ENCODE results near the gene AHSP.
"Not testable (repeated sequence)": the region's sequence is repeated elsewhere in the genome, so short reads cannot be mapped to it uniquely, and the experiment has no call there.

The AHSP gene

DNA sequence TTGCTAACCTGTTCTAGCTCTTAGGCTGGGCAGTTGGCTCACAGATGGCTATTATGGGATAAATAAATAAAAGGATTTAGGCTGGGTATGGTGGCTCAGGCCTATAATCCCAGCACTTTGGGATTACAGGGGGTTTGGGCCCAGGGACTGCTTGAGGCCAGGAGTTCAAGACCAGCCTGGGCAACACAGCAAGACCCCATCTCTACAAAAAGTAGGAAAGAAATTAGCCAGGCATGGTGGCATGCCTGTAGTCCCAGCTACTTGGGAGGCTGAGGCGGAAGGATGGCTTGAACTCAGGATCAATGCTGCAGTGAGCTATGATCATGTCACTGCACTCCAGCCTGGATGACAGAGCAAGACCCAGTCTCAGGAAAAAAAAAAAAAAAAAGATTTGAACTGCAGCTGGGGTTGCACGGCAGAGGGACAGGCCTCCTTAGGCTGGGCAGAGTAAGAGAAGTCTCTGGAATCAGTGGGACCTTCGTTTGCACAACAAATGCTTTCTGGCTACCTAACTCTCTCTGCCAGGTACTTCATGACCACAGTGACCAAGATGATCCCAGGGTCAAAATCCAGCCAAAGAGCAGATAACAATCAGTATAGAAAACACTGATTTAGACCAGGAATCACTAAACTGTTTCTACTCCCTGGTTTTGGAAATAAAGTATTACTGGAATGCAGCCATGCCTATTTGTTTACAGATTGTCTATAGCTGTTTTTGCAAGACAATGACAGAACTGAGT is 26.3 kb upstream of the AHSP start:
- Histone ChIP-seq H3K36me3 (ENCODE audit: control insufficient read depth in 2 of 2, insufficient read depth in 2 of 2, low read length in 2 of 2) (peaks cover 31 to 49% of the 10 kb centered on the region in 2 donors), H3K4me1 (ENCODE audit: control insufficient read depth in 2 of 2, insufficient read depth in 2 of 2, low read length in 2 of 2) (peaks cover 0 to 2% of the 10 kb centered on the region in 2 donors), H3K9me3 (ENCODE audit: control insufficient read depth in 2 of 2, low read length in 2 of 2) (no peaks in the 10 kb centered on the region), H3K27ac (ENCODE audit: low read depth in 2 of 2, low read length in 2 of 2) (no peak overlapping the region), H3K4me3 (ENCODE audit: low read length in 2 of 2) (no peak overlapping the region), H3K27me3 (ENCODE audit: control insufficient read depth in 2 of 2, insufficient read depth in 2 of 2, low read length in 2 of 2) (no peaks in the 10 kb centered on the region), H3K9ac (ENCODE audit: low read depth in 1 of 2, low read length in 2 of 2) (no peak overlapping the region)

DNA sequence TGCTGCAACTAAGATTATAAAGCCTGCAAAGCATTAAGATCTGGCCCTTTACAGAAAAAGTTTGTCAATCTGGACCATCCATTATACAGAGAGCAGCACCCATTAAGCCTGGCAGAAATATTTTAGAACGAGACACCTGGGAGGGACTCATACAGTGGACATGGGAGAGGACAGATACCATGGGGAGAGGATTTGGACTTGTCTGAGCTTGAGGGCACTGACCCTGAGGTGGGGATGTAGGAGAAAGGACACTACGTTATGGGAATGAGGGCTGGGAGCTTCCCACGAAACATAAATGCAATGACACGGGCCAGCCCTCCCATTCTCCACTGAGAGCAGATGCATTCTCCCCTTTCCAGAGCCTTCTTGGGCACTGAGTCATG is 25.7 kb upstream of the AHSP start:
- H3K27ac ChIP-seq (ENCODE audit: low read depth in 2 of 2, low read length in 2 of 2): no peak overlapping the region
- H3K9ac ChIP-seq (ENCODE audit: low read depth in 1 of 2, low read length in 2 of 2): no peak overlapping the region
- H3K4me3 ChIP-seq (ENCODE audit: low read length in 2 of 2): no peak overlapping the region
- H3K27me3 ChIP-seq (ENCODE audit: control insufficient read depth in 2 of 2, insufficient read depth in 2 of 2, low read length in 2 of 2): no peaks in the 10 kb centered on the region
- peaks cover 27 to 44% of the 10 kb centered on the region in 2 donors for H3K36me3 ChIP-seq (ENCODE audit: control insufficient read depth in 2 of 2, insufficient read depth in 2 of 2, low read length in 2 of 2)
- no peaks in the 10 kb centered on the region for H3K9me3 ChIP-seq (ENCODE audit: control insufficient read depth in 2 of 2, low read length in 2 of 2)
- peaks cover 1 to 3% of the 10 kb centered on the region in 2 donors for H3K4me1 ChIP-seq (ENCODE audit: control insufficient read depth in 2 of 2, insufficient read depth in 2 of 2, low read length in 2 of 2)

GRCh38 chr16:31502981-31503380 is 24.7 kb upstream of the AHSP start:
- H3K4me3 ChIP-seq (ENCODE audit: low read length in 2 of 2): no peak overlapping the region
- no peak overlapping the region for H3K27ac ChIP-seq (ENCODE audit: low read depth in 2 of 2, low read length in 2 of 2)
- H3K9me3 ChIP-seq (ENCODE audit: control insufficient read depth in 2 of 2, low read length in 2 of 2): no peaks in the 10 kb centered on the region
- peaks cover 10% of the 10 kb centered on the region in 2 donors for H3K4me1 ChIP-seq (ENCODE audit: control insufficient read depth in 2 of 2, insufficient read depth in 2 of 2, low read length in 2 of 2)
- peaks cover 21 to 36% of the 10 kb centered on the region in 2 donors for H3K36me3 ChIP-seq (ENCODE audit: control insufficient read depth in 2 of 2, insufficient read depth in 2 of 2, low read length in 2 of 2)
- no peaks in the 10 kb centered on the region for H3K27me3 ChIP-seq (ENCODE audit: control insufficient read depth in 2 of 2, insufficient read depth in 2 of 2, low read length in 2 of 2)
- H3K9ac ChIP-seq (ENCODE audit: low read depth in 1 of 2, low read length in 2 of 2): no peak overlapping the region

DNA sequence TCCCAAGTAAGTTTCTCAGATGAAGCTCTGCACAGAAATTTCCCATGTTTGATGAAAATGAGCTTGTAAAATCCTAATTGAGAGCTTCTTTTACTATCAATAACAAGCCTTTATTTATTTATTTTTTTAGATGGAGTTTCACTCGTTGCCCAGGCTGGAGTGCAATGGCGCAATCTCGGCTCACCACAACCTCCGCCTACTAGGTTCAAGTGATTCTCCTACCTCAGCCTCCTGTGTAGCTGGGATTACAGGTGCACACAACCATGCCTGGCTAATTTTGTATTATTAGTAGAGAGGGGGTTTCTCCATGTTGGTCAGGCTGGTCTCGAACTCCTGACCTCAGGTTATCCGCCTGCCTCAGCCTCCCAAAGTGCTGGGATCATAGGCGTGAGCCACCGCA is 24.1 kb upstream of the AHSP start:
- not testable (repeated sequence) for H3K4me3 ChIP-seq (ENCODE audit: low read length in 2 of 2); H3K27me3 ChIP-seq (ENCODE audit: control insufficient read depth in 2 of 2, insufficient read depth in 2 of 2, low read length in 2 of 2); H3K27ac ChIP-seq (ENCODE audit: low read depth in 2 of 2, low read length in 2 of 2); H3K9ac ChIP-seq (ENCODE audit: low read depth in 1 of 2, low read length in 2 of 2); H3K9me3 ChIP-seq (ENCODE audit: control insufficient read depth in 2 of 2, low read length in 2 of 2)
- peaks cover 10% of the 10 kb centered on the region in 2 donors for H3K4me1 ChIP-seq (ENCODE audit: control insufficient read depth in 2 of 2, insufficient read depth in 2 of 2, low read length in 2 of 2)
- peaks cover 15 to 31% of the 10 kb centered on the region in 2 donors for H3K36me3 ChIP-seq (ENCODE audit: control insufficient read depth in 2 of 2, insufficient read depth in 2 of 2, low read length in 2 of 2)

GRCh38 chr16:31504159-31504558 is 23.5 kb upstream of the AHSP start:
- no peaks in the 10 kb centered on the region for H3K27me3 ChIP-seq (ENCODE audit: control insufficient read depth in 2 of 2, insufficient read depth in 2 of 2, low read length in 2 of 2)
- H3K4me3 ChIP-seq (ENCODE audit: low read length in 2 of 2): no peak overlapping the region
- no peak overlapping the region for H3K27ac ChIP-seq (ENCODE audit: low read depth in 2 of 2, low read length in 2 of 2)
- H3K9me3 ChIP-seq (ENCODE audit: control insufficient read depth in 2 of 2, low read length in 2 of 2): no peaks in the 10 kb centered on the region
- no peak overlapping the region for H3K9ac ChIP-seq (ENCODE audit: low read depth in 1 of 2, low read length in 2 of 2)
- H3K36me3 ChIP-seq (ENCODE audit: control insufficient read depth in 2 of 2, insufficient read depth in 2 of 2, low read length in 2 of 2): peaks cover 9 to 26% of the 10 kb centered on the region in 2 donors
- H3K4me1 ChIP-seq (ENCODE audit: control insufficient read depth in 2 of 2, insufficient read depth in 2 of 2, low read length in 2 of 2): peaks cover 13 to 15% of the 10 kb centered on the region in 2 donors

GRCh38 chr16:31505483-31505882 is 22.2 kb upstream of the AHSP start:
- peaks cover 8 to 13% of the 10 kb centered on the region in 2 donors for H3K36me3 ChIP-seq (ENCODE audit: control insufficient read depth in 2 of 2, insufficient read depth in 2 of 2, low read length in 2 of 2)
- peaks cover 14 to 16% of the 10 kb centered on the region in 2 donors for H3K4me1 ChIP-seq (ENCODE audit: control insufficient read depth in 2 of 2, insufficient read depth in 2 of 2, low read length in 2 of 2)
- no peak overlapping the region for H3K4me3 ChIP-seq (ENCODE audit: low read length in 2 of 2)
- no peaks in the 10 kb centered on the region for H3K9me3 ChIP-seq (ENCODE audit: control insufficient read depth in 2 of 2, low read length in 2 of 2)
- H3K27ac ChIP-seq (ENCODE audit: low read depth in 2 of 2, low read length in 2 of 2): no peak overlapping the region
- H3K27me3 ChIP-seq (ENCODE audit: control insufficient read depth in 2 of 2, insufficient read depth in 2 of 2, low read length in 2 of 2): no peaks in the 10 kb centered on the region
- H3K9ac ChIP-seq (ENCODE audit: low read depth in 1 of 2, low read length in 2 of 2): no peak overlapping the region

DNA sequence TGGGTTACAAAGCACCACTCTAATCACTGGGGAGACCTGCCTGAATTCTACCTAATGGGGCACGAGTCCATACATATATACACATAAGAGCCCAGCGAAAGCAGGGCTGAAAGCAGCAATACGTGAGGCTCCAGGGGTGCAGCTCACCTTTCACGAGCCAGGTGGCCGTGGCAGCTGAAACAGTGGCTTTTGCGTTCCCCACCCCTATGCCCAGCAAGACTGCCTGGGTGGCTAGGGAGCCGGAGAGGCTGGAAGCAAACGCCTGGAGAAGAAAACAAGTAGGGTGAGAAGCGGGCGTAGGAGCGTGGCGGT is 20.1 kb upstream of the AHSP start:
- peaks cover 8 to 12% of the 10 kb centered on the region in 2 donors for H3K36me3 ChIP-seq (ENCODE audit: control insufficient read depth in 2 of 2, insufficient read depth in 2 of 2, low read length in 2 of 2)
- H3K4me1 ChIP-seq (ENCODE audit: control insufficient read depth in 2 of 2, insufficient read depth in 2 of 2, low read length in 2 of 2): peaks cover 14 to 16% of the 10 kb centered on the region in 2 donors
- H3K9ac ChIP-seq (ENCODE audit: low read depth in 1 of 2, low read length in 2 of 2): peak overlapping the region; percentile 84 to 97
- no peaks in the 10 kb centered on the region for H3K27me3 ChIP-seq (ENCODE audit: control insufficient read depth in 2 of 2, insufficient read depth in 2 of 2, low read length in 2 of 2)
- no peaks in the 10 kb centered on the region for H3K9me3 ChIP-seq (ENCODE audit: control insufficient read depth in 2 of 2, low read length in 2 of 2)
- H3K27ac ChIP-seq (ENCODE audit: low read depth in 2 of 2, low read length in 2 of 2): peak overlapping the region; percentile 85 to 87
- H3K4me3 ChIP-seq (ENCODE audit: low read length in 2 of 2): peak overlapping the region; percentile 85 to 97

DNA sequence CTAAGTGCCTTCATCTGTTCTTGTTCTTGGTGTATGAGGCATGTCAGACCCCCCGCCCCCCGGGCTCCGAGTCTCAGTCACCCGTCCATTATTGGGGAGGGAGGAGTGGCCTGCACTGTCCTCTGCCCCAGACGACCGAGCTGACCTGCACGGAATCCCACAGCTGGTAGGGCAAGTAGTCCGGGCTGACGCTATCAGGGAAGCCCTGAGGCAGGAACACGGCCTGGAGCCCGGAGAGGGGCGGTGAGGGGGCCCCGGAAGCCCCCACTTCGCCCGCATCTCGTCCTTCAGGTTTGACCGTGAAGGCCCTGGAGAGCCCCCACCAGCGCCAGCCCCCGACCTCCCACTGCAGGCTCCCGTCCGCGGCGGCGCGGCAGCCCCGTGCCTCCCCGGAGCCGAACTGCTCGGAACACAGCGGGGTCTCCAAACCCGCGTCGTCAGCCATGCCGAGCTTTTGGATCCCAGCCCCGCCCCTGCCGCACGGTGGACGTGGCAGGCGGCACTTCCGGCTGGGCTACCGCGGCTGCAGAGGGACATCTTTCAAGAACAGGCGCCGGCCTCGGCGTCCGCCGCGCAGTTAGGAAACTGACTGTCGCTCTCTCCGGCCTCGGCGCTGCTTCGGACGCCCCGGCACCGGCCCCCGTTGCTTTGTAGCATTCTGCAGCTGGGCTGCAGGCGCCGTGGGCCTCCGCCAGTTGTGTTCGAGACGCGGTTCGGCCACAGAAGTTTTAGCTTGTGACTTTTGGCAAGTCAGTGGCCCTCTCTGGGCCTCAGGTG is 19.6 kb upstream of the AHSP start, which contains the start of gene RUSF1:
Gene RUSF1, minus strand, starts transcription at position 463 of the 777 bp plus-strand sequence. Its CDS starts 18 bp downstream, at position 445.
- peak within 1 kb of the TSS; percentile 85 to 87 for H3K27ac ChIP-seq (ENCODE audit: low read depth in 2 of 2, low read length in 2 of 2)
- H3K4me1 ChIP-seq (ENCODE audit: control insufficient read depth in 2 of 2, insufficient read depth in 2 of 2, low read length in 2 of 2): peaks cover 14 to 16% of the 10 kb centered on the region in 2 donors

DNA sequence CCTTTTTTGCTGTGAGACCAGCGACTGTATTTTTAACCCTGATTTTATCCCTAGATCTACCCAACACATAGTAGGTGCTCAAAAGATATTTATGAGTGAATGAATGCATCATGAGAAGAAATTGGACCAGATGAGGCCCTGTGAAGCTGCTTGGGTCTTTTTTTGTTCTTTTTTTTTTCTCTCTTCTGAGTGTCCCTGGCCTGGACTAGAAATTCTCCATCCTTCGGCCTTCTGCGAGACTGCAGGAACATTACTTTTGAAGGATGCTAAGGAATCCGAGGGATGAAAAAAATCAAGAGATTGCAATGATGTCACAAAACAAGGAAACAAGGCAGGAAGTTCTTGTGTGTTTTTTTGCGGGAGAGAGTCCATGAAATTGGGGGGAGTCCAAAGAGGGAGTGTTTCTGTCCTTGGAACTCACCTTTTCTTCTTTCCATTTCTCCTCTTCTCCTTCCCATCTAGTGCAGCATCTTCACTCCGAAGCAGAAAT is 18.9 kb upstream of the AHSP start:
- H3K9me3 ChIP-seq (ENCODE audit: control insufficient read depth in 2 of 2, low read length in 2 of 2): no peaks in the 10 kb centered on the region
- H3K4me3 ChIP-seq (ENCODE audit: low read length in 2 of 2): peak overlapping the region; percentile 85 to 97
- H3K27me3 ChIP-seq (ENCODE audit: control insufficient read depth in 2 of 2, insufficient read depth in 2 of 2, low read length in 2 of 2): no peaks in the 10 kb centered on the region
- peak overlapping the region; percentile 84 to 97 for H3K9ac ChIP-seq (ENCODE audit: low read depth in 1 of 2, low read length in 2 of 2)
- H3K36me3 ChIP-seq (ENCODE audit: control insufficient read depth in 2 of 2, insufficient read depth in 2 of 2, low read length in 2 of 2): peaks cover 8 to 12% of the 10 kb centered on the region in 2 donors
- H3K27ac ChIP-seq (ENCODE audit: low read depth in 2 of 2, low read length in 2 of 2): peak overlapping the region; percentile 85 to 87
- peaks cover 14 to 16% of the 10 kb centered on the region in 2 donors for H3K4me1 ChIP-seq (ENCODE audit: control insufficient read depth in 2 of 2, insufficient read depth in 2 of 2, low read length in 2 of 2)

More for the DNA sequence above, 19.6 kb upstream of the AHSP start, which contains the start of gene RUSF1:
- Histone ChIP-seq H3K9ac (ENCODE audit: low read depth in 1 of 2, low read length in 2 of 2) (peak within 1 kb of the TSS; percentile 84 to 97), H3K9me3 (ENCODE audit: control insufficient read depth in 2 of 2, low read length in 2 of 2) (no peaks in the 10 kb centered on the region), H3K4me3 (ENCODE audit: low read length in 2 of 2) (peak within 1 kb of the TSS; percentile 85 to 97), H3K36me3 (ENCODE audit: control insufficient read depth in 2 of 2, insufficient read depth in 2 of 2, low read length in 2 of 2) (peaks cover 8 to 12% of the 10 kb centered on the region in 2 donors), H3K27me3 (ENCODE audit: control insufficient read depth in 2 of 2, insufficient read depth in 2 of 2, low read length in 2 of 2) (no peaks in the 10 kb centered on the region)

DNA sequence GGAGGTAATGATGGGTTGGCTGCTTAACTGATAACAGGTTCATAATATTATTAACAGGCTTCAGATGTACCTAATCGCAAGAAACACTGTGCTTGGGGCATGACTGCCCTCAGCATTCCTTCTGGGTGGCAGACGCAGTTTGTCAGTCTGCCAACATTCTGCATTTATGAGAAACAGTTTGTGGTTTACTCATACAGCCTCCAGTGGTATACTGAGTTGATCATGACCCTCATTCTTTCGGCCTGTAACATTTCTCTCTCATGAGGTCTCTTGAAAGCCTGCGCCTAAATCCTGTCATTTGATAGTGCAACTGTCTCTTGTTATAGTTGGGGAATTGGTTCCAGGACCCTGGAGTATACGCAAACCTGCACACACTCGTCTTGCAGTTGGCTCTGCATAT is 14.6 kb upstream of the AHSP start:
- Histone ChIP-seq H3K9me3 (ENCODE audit: control insufficient read depth in 2 of 2, low read length in 2 of 2) (no peaks in the 10 kb centered on the region), H3K27me3 (ENCODE audit: control insufficient read depth in 2 of 2, insufficient read depth in 2 of 2, low read length in 2 of 2) (peaks cover 0 to 2% of the 10 kb centered on the region in 2 donors), H3K4me3 (ENCODE audit: low read length in 2 of 2) (no peak overlapping the region), H3K4me1 (ENCODE audit: control insufficient read depth in 2 of 2, insufficient read depth in 2 of 2, low read length in 2 of 2) (peaks cover 4 to 5% of the 10 kb centered on the region in 2 donors), H3K9ac (ENCODE audit: low read depth in 1 of 2, low read length in 2 of 2) (no peak overlapping the region), H3K36me3 (ENCODE audit: control insufficient read depth in 2 of 2, insufficient read depth in 2 of 2, low read length in 2 of 2) (no peaks in the 10 kb centered on the region), H3K27ac (ENCODE audit: low read depth in 2 of 2, low read length in 2 of 2) (no peak overlapping the region)
